ENCODE results near the gene CREB3L2. TPM values are rescaled to one million over a fixed set of nuclear protein-coding genes. Genes with fewer than 3 reads are reported as not detected.

Gene CREB3L2
- total and polyA plus RNA-seq, 2 experiments from 2014 or later, result 37.6 to 38.3 TPM

- H2AFZ ChIP-seq, result no peak overlapping the region
- TF ChIP-seq CTCF (IDR thresholded peaks at IDR 0.05; ENCODE audit: poor library complexity), result no peak
- TF ChIP-seq EZH2phosphoT487 (IDR thresholded peaks at IDR 0.05; ENCODE audit: low read depth, severe bottlenecking, unreplicated experiment), result no peak
- no peak for TF ChIP-seq EZH2 (IDR thresholded peaks at IDR 0.05; ENCODE audit: borderline replicate concordance)
- DNase-seq (ENCODE audit: low spot score), result no peak
- peak overlapping the region; percentile 11 for H3K27ac ChIP-seq
- H3K4me3 ChIP-seq, result no peak overlapping the region
- no peak overlapping the region for H3K4me2 ChIP-seq
- H3K27me3 ChIP-seq, result no peaks in the 10 kb centered on the region
- H3K9me2 ChIP-seq (replicated peaks; ENCODE audit: insufficient read depth), result no peaks in the 10 kb centered on the region
- no peaks in the 10 kb centered on the region for H3K36me3 ChIP-seq (replicated peaks; ENCODE audit: insufficient read depth, low read depth)
- H4K20me1 ChIP-seq (ENCODE audit: insufficient read depth, poor library complexity, severe bottlenecking), result no peaks in the 10 kb centered on the region
- 70% methylated on average over 3 of the region's 3 CpGs for WGBS (ENCODE audit: low lambda C conversion rate, missing lambda C conversion rate)
- no peaks in the 10 kb centered on the region for H3K9me3 ChIP-seq (ENCODE audit: low read depth)
- H3K4me1 ChIP-seq (ENCODE audit: insufficient read depth), result no peaks in the 10 kb centered on the region
- peaks cover 4% of the 10 kb centered on the region for H3K79me2 ChIP-seq
Observed at GRCh38 chr7:137886281-137886680, 115.6 kb downstream of the CREB3L2 start.

- WGBS (ENCODE audit: low lambda C conversion rate, missing lambda C conversion rate), result 94% methylated on average over 5 of the region's 5 CpGs
- no peak for DNase-seq (ENCODE audit: low spot score)
- Histone ChIP-seq H3K79me2 (peaks cover 4% of the 10 kb centered on the region), H3K9me3 (ENCODE audit: low read depth) (no peaks in the 10 kb centered on the region), H3K9me2 (replicated peaks; ENCODE audit: insufficient read depth) (no peaks in the 10 kb centered on the region), H3K4me3 (no peak overlapping the region), H2AFZ (no peak overlapping the region), H3K36me3 (replicated peaks; ENCODE audit: insufficient read depth, low read depth) (no peaks in the 10 kb centered on the region), H3K27me3 (no peaks in the 10 kb centered on the region), H3K4me1 (ENCODE audit: insufficient read depth) (no peaks in the 10 kb centered on the region), H4K20me1 (ENCODE audit: insufficient read depth, poor library complexity, severe bottlenecking) (no peaks in the 10 kb centered on the region), H3K27ac (peak overlapping the region; percentile 11), H3K4me2 (no peak overlapping the region)
- TF ChIP-seq CTCF (IDR thresholded peaks at IDR 0.05; ENCODE audit: poor library complexity) (no peak), EZH2 (IDR thresholded peaks at IDR 0.05; ENCODE audit: borderline replicate concordance) (no peak), EZH2phosphoT487 (IDR thresholded peaks at IDR 0.05; ENCODE audit: low read depth, severe bottlenecking, unreplicated experiment) (no peak)
Observed at GRCh38 chr7:137885678-137886077, 116.2 kb downstream of the CREB3L2 start.

- H3K4me3 ChIP-seq, result no peak overlapping the region
- no peaks in the 10 kb centered on the region for H3K79me2 ChIP-seq
- no peaks in the 10 kb centered on the region for H4K20me1 ChIP-seq (ENCODE audit: insufficient read depth, poor library complexity, severe bottlenecking)
- no peaks in the 10 kb centered on the region for H3K4me1 ChIP-seq (ENCODE audit: insufficient read depth)
- H3K9me2 ChIP-seq (replicated peaks; ENCODE audit: insufficient read depth), result no peaks in the 10 kb centered on the region
- H3K27ac ChIP-seq, result no peak overlapping the region
- no peak overlapping the region for H2AFZ ChIP-seq
- H3K36me3 ChIP-seq (replicated peaks; ENCODE audit: insufficient read depth, low read depth), result no peaks in the 10 kb centered on the region
- H3K27me3 ChIP-seq, result no peaks in the 10 kb centered on the region
- no peaks in the 10 kb centered on the region for H3K9me3 ChIP-seq (ENCODE audit: low read depth)
- DNase-seq (ENCODE audit: low spot score), result no peak
- H3K4me2 ChIP-seq, result no peak overlapping the region
- TF ChIP-seq EZH2phosphoT487 (IDR thresholded peaks at IDR 0.05; ENCODE audit: low read depth, severe bottlenecking, unreplicated experiment) (no peak), EZH2 (IDR thresholded peaks at IDR 0.05; ENCODE audit: borderline replicate concordance) (no peak), CTCF (IDR thresholded peaks at IDR 0.05; ENCODE audit: poor library complexity) (no peak)
Observed at GRCh38 chr7:137882806-137883205, 119.1 kb downstream of the CREB3L2 start.

- Histone ChIP-seq H2AFZ (no peak overlapping the region), H3K9me2 (replicated peaks; ENCODE audit: insufficient read depth) (no peaks in the 10 kb centered on the region), H3K36me3 (replicated peaks; ENCODE audit: insufficient read depth, low read depth) (no peaks in the 10 kb centered on the region), H3K27ac (no peak overlapping the region), H4K20me1 (ENCODE audit: insufficient read depth, poor library complexity, severe bottlenecking) (no peaks in the 10 kb centered on the region), H3K79me2 (no peaks in the 10 kb centered on the region), H3K4me1 (ENCODE audit: insufficient read depth) (no peaks in the 10 kb centered on the region), H3K9me3 (ENCODE audit: low read depth) (no peaks in the 10 kb centered on the region), H3K4me3 (no peak overlapping the region), H3K27me3 (no peaks in the 10 kb centered on the region), H3K4me2 (no peak overlapping the region)
- WGBS (ENCODE audit: low lambda C conversion rate, missing lambda C conversion rate), result 85% methylated on average over 5 of the region's 5 CpGs
- TF ChIP-seq CTCF (IDR thresholded peaks at IDR 0.05; ENCODE audit: poor library complexity) (no peak), EZH2phosphoT487 (IDR thresholded peaks at IDR 0.05; ENCODE audit: low read depth, severe bottlenecking, unreplicated experiment) (no peak), EZH2 (IDR thresholded peaks at IDR 0.05; ENCODE audit: borderline replicate concordance) (no peak)
- no peak for DNase-seq (ENCODE audit: low spot score)
Observed at GRCh38 chr7:137882261-137882668, 119.6 kb downstream of the CREB3L2 start.

Measured in hepatocyte (in vitro differentiated cells).